HepG2 (cell line): Measurements from ENCODE around the gene HEATR5B. TPM values are rescaled to one million over a fixed set of nuclear protein-coding genes. Genes with fewer than 3 reads are reported as not detected.
A peak's percentile ranks its signal among the peaks of the same experiment; 100 is the strongest.

Experiments used
- EHMT2 ChIP-seq: fragments of 200-600 bp; sonication (generic); IDR thresholded peaks from 2 replicates; pipeline ENCODE4 v1.7.0; 2017; ENCODE audit warnings: antibody characterized with exemption, low read depth, low read length, borderline replicate concordance
- ERF ChIP-seq: IDR thresholded peaks from 2 replicates; pipeline ENCODE4 v1.6.1; 2018; ENCODE audit warnings: missing biosample characterization, missing genetic modification reagents
- FOXO1 ChIP-seq: sonication (generic); formaldehyde crosslinking; IDR thresholded peaks from 2 replicates; pipeline ENCODE4 v1.4.0; 2020; ENCODE audit warnings: missing genetic modification reagents
- GLI4 ChIP-seq: sonication (generic); formaldehyde crosslinking; IDR thresholded peaks from 2 replicates; pipeline ENCODE4 v1.5.1; 2020; ENCODE audit warnings: missing genetic modification reagents, mild to moderate bottlenecking, moderate library complexity, borderline replicate concordance
- GTF2F1 ChIP-seq: fragments of 150-350 bp; IDR thresholded peaks from 2 replicates; pipeline ENCODE4 v1.6.1; 2014; ENCODE audit warnings: low read length
- GTF3A ChIP-seq: sonication (generic); formaldehyde crosslinking; conservative IDR thresholded peaks from 2 replicates; pipeline ENCODE4 v1.4.0; 2020; ENCODE audit warnings: mild to moderate bottlenecking, missing genetic modification reagents
- KDM5B ChIP-seq: sonication (generic); formaldehyde crosslinking; IDR thresholded peaks from 2 replicates; pipeline ENCODE4 v1.4.0; 2020; ENCODE audit warnings: missing genetic modification reagents, mild to moderate bottlenecking, borderline replicate concordance
- KLF11 ChIP-seq: IDR thresholded peaks from 2 replicates; pipeline ENCODE4 v1.6.1; 2016; ENCODE audit warnings: missing compliant biosample characterization
- KMT2A ChIP-seq: sonication (generic); formaldehyde crosslinking; IDR thresholded peaks from 2 replicates; pipeline ENCODE4 v1.4.0; 2020; ENCODE audit warnings: missing genetic modification reagents
- PAWR ChIP-seq: sonication (generic); formaldehyde crosslinking; IDR thresholded peaks from 2 replicates; pipeline ENCODE4 v1.4.0; 2020; ENCODE audit warnings: missing genetic modification reagents, mild to moderate bottlenecking, borderline replicate concordance
- RAD51 ChIP-seq: fragments of 450-650 bp; IDR thresholded peaks from 2 replicates; pipeline ENCODE4 v1.6.1; 2016; ENCODE audit warnings: borderline replicate concordance
- RARA ChIP-seq: IDR thresholded peaks from 2 replicates; pipeline ENCODE4 v1.6.1; 2016; ENCODE audit warnings: missing genetic modification reagents, missing compliant biosample characterization
- RBM39 ChIP-seq: fragments of 200-400 bp; formaldehyde crosslinking; IDR thresholded peaks from one replicate; pipeline ENCODE4 v1.6.1; 2018; ENCODE audit warnings: antibody characterized with exemption, mild to moderate bottlenecking, low read depth, low read length; ENCODE audit not compliant: poor library complexity, severe bottlenecking
- RORA ChIP-seq: sonication (generic); formaldehyde crosslinking; IDR thresholded peaks from 2 replicates; pipeline ENCODE4 v1.5.0; 2020; ENCODE audit warnings: mild to moderate bottlenecking, missing genetic modification reagents, moderate library complexity
- SIN3B ChIP-seq: fragments of 150-350 bp; IDR thresholded peaks from 2 replicates; pipeline ENCODE4 v1.6.1; 2014; ENCODE audit warnings: low read length
- SMAD3 ChIP-seq: sonication (generic); formaldehyde crosslinking; IDR thresholded peaks from 2 replicates; pipeline ENCODE4 v1.4.0; 2020; ENCODE audit warnings: missing genetic modification reagents
- TCF7 ChIP-seq: sonication (generic); IDR thresholded peaks from 2 replicates; pipeline ENCODE4 v1.6.1; 2016; ENCODE audit warnings: antibody characterized with exemption, low read depth
- TEAD3 ChIP-seq: optimal IDR thresholded peaks from 2 replicates; pipeline ENCODE3; 2016; ENCODE audit warnings: borderline replicate concordance
- TP53 ChIP-seq: sonication (generic); formaldehyde crosslinking; conservative IDR thresholded peaks from 2 replicates; pipeline ENCODE4 v1.4.0; 2020; ENCODE audit warnings: missing genetic modification reagents
- WIZ ChIP-seq: sonication (generic); formaldehyde crosslinking; IDR thresholded peaks from 2 replicates; pipeline ENCODE4 v1.5.1; 2020; ENCODE audit warnings: mild to moderate bottlenecking, missing genetic modification reagents
- ZBTB20 ChIP-seq: sonication (generic); formaldehyde crosslinking; IDR thresholded peaks from 2 replicates; pipeline ENCODE4 v1.8.1; 2023; ENCODE audit warnings: missing genetic modification reagents, low read depth, mild to moderate bottlenecking, borderline replicate concordance
- ZNF543 ChIP-seq: sonication (generic); formaldehyde crosslinking; IDR thresholded peaks from 2 replicates; pipeline ENCODE4 v1.4.0; 2020; ENCODE audit warnings: mild to moderate bottlenecking, missing genetic modification reagents
- ZNF605 ChIP-seq: sonication (generic); formaldehyde crosslinking; IDR thresholded peaks from 2 replicates; pipeline ENCODE4 v1.8.0; 2022; ENCODE audit warnings: mild to moderate bottlenecking, missing genetic modification reagents
- ZNF792 ChIP-seq: IDR thresholded peaks from 2 replicates; pipeline ENCODE4 v1.6.1; 2016
- ZSCAN22 ChIP-seq: sonication (generic); formaldehyde crosslinking; IDR thresholded peaks from 2 replicates; pipeline ENCODE4 v1.4.0; 2020; ENCODE audit warnings: mild to moderate bottlenecking, missing genetic modification reagents
- polyA plus RNA-seq, 8 experiments: library from polyadenylated mRNA; depleted of rRNA in 3 of 8; stranded (reverse) in 7 of 8; unstranded in 1 of 8; fragments of >200 nt; fragmentation: Illumina TruSeq in 4 of 8; extraction: Trizol in 4 of 8; gene quantifications; 2 replicates each; pipeline versions ENCODE4 v1.2.1 to v1.2.3, GENCODE V29; 2011 to 2016; ENCODE audit warnings: low read depth in 4 of 8, missing spikeins in 1 of 8, mixed read lengths in 1 of 8; ENCODE audit not compliant: insufficient read depth in 1 of 8
- total RNA-seq, 5 experiments: library from RNA; depleted of rRNA; stranded (reverse); fragments of >200 nt; fragmentation: Illumina TruSeq; extraction: Trizol; gene quantifications; 2 replicates each; pipeline ENCODE4 v1.2.3, GENCODE V29; 2016; ENCODE audit warnings: low read depth in 1 of 5
- TF ChIP-seq, protein P1 (sequence below): conservative IDR thresholded peaks from 2 replicates; pipeline ENCODE4 v1.6.1; 2018; ENCODE audit warnings: missing genetic modification reagents
- TF ChIP-seq, protein P2 (sequence below): sonication (generic); formaldehyde crosslinking; IDR thresholded peaks from 2 replicates; pipeline ENCODE4 v1.4.0; 2020; ENCODE audit warnings: missing genetic modification reagents, borderline replicate concordance

HEATR5B gene
- total and polyA plus RNA-seq, 2 of the 13 experiments (the other 11 are each of a cell fraction or from before 2014, with no cell fraction given) = 12.7 to 16.3 TPM

DNA sequence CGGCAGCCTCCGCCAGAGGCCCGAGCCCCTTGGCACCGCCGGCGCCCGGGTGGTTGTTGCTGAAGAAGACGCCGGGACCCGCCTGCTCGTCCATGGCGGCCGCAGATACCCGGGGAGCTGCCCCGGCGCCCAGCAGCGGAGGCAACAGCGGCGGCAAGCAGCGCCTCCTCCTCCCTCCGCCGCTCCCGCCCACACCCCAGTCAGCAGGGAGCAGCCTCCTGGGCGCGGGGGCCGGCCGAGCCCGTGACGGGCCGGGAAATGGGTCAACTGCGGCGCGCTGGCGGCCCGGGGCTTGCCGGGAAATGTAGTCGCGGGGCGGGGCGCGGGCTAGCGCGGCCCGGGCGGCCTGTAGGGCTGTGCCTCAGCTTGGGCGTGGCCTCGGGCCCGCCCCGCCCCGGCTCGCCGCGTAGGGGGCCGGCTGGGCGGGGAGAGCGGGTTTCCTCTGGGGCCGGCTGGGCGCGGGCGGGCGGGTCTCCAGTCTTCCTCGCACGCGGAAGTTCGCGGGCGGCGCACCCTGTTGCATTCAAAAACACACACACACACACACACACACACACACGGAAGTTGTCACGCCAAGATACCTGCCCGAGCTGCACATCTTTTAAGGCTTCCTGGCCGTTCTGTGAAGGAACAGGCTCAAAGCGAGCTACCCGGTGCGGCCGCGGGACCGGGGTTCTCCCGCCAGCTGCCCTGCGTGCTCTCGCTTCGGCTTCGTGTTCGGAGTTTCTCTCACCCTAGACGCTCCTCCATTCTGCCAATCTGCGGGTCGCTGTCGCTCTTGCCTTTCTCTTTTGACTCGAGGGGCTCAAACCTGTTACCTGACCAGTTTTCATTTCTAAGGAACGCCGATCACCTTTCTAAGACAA, 117.6 kb downstream of the HEATR5B start, which contains the start of gene STRN (continued):
- TF ChIP-seq, protein P1, sequence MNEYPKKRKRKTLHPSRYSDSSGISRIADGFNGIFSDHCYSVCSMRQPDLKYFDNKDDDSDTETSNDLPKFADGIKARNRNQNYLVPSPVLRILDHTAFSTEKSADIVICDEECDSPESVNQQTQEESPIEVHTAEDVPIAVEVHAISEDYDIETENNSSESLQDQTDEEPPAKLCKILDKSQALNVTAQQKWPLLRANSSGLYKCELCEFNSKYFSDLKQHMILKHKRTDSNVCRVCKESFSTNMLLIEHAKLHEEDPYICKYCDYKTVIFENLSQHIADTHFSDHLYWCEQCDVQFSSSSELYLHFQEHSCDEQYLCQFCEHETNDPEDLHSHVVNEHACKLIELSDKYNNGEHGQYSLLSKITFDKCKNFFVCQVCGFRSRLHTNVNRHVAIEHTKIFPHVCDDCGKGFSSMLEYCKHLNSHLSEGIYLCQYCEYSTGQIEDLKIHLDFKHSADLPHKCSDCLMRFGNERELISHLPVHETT (CRISPR knock-in tag) = peak; percentile 39; the same call in 1 of the 2 replicates
- TF ChIP-seq TP53 (CRISPR knock-in tag) (no peak), ZBTB20 (peak; percentile 41; the same call in 1 of the 2 replicates), ZSCAN22 (CRISPR knock-in tag) (no peak), SIN3B (no peak), PAWR (no peak), TEAD3 (no peak), TCF7 (no peak), ZNF605 (peak; percentile 86), SMAD3 (CRISPR knock-in tag) (0 out of 2 replicates have a peak, but pooled peaks have one; percentile 21), WIZ (peak; percentile 91), FOXO1 (CRISPR knock-in tag) (peak; percentile 60; the same call in 1 of the 2 replicates), RBM39 (peak; percentile 68), ZNF543 (CRISPR knock-in tag) (peak; percentile 82; the same call in 1 of the 2 replicates), GTF3A (CRISPR knock-in tag) (peak; percentile 68; the same call in 1 of the 2 replicates), ERF (peak; percentile 90), RARA (peak; percentile 24; the same call in 1 of the 2 replicates), GLI4 (CRISPR knock-in tag) (peak; percentile 61; the same call in 1 of the 2 replicates), KMT2A (CRISPR knock-in tag) (peak; percentile 75), GTF2F1 (no peak), KLF11 (no peak; the same call in 1 of the 2 replicates), ZNF792 (CRISPR knock-in tag) (peak; percentile 55; the same call in 1 of the 2 replicates), KDM5B (peak; percentile 71; the same call in 1 of the 2 replicates), EHMT2 (no peak), RAD51 (no peak), RORA (CRISPR knock-in tag) (no peak)
- TF ChIP-seq, protein P2, sequence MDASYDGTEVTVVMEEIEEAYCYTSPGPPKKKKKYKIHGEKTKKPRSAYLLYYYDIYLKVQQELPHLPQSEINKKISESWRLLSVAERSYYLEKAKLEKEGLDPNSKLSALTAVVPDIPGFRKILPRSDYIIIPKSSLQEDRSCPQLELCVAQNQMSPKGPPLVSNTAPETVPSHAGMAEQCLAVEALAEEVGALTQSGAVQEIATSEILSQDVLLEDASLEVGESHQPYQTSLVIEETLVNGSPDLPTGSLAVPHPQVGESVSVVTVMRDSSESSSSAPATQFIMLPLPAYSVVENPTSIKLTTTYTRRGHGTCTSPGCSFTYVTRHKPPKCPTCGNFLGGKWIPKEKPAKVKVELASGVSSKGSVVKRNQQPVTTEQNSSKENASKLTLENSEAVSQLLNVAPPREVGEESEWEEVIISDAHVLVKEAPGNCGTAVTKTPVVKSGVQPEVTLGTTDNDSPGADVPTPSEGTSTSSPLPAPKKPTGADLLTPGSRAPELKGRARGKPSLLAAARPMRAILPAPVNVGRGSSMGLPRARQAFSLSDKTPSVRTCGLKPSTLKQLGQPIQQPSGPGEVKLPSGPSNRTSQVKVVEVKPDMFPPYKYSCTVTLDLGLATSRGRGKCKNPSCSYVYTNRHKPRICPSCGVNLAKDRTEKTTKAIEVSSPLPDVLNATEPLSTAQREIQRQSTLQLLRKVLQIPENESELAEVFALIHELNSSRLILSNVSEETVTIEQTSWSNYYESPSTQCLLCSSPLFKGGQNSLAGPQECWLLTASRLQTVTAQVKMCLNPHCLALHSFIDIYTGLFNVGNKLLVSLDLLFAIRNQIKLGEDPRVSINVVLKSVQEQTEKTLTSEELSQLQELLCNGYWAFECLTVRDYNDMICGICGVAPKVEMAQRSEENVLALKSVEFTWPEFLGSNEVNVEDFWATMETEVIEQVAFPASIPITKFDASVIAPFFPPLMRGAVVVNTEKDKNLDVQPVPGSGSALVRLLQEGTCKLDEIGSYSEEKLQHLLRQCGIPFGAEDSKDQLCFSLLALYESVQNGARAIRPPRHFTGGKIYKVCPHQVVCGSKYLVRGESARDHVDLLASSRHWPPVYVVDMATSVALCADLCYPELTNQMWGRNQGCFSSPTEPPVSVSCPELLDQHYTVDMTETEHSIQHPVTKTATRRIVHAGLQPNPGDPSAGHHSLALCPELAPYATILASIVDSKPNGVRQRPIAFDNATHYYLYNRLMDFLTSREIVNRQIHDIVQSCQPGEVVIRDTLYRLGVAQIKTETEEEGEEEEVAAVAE (CRISPR knock-in tag) = no peak; the same call in 1 of the 2 replicates
